Measurements from ENCODE around the gene PCDHA6. TPM values are rescaled to one million over a fixed set of nuclear protein-coding genes. Genes with fewer than 3 reads are reported as not detected.

PCDHA6 gene
- not detected for total RNA-seq (2021; ENCODE audit: unreplicated experiment)
- polyA plus RNA-seq (2012) = 0.01 TPM in 1 of 2 replicates, not detected in the other
- not detected for Bru-seq, nascent RNA
- BruChase-seq, experiment 1, labeled RNA remaining after a 6-hour chase = not detected
- BruChase-seq, experiment 2, labeled RNA remaining after a 2-hour chase = not detected
- long read RNA-seq = 0 reads

- Histone ChIP-seq H3K79me2 (ENCODE audit: insufficient read depth, low read length) (no peaks in the 10 kb centered on the region), H2AFZ (ENCODE audit: low read depth, low read length, poor library complexity, severe bottlenecking) (no peak within 1 kb of the TSS), H3K4me2 (ENCODE audit: low read length) (no peak within 1 kb of the TSS), H3K9me3 (ENCODE audit: control insufficient read depth in 1 of 2, insufficient read depth in 1 of 2, low read depth in 1 of 2, low read length in 2 of 2) (no peaks in the 10 kb centered on the region), H3K9ac (ENCODE audit: low read length) (no peak within 1 kb of the TSS), H3K36me3 (ENCODE audit: control insufficient read depth in 1 of 2, insufficient read depth in 2 of 2, low read length in 2 of 2) (no peaks in the 10 kb centered on the region), H3K4me3 (replicated peaks in 1 of 2; ENCODE audit: low read depth in 1 of 2, low read length in 2 of 2) (no peak within 1 kb of the TSS), H3K9me2 (ENCODE audit: insufficient read depth) (no peaks in the 10 kb centered on the region; the same call in 1 of the 2 replicates), H4K20me1 (ENCODE audit: insufficient read depth) (no peaks in the 10 kb centered on the region), H3K27me3 (ENCODE audit: insufficient read depth, low read length) (no peaks in the 10 kb centered on the region), H3K4me1 (ENCODE audit: control insufficient read depth in 1 of 2, insufficient read depth in 2 of 2, low read length in 2 of 2) (no peaks in the 10 kb centered on the region), H3K27ac (ENCODE audit: low read depth, low read length) (no peak within 1 kb of the TSS)
- intact Hi-C loops (cut with micrococcal nuclease) = no loop called here
- TF ChIP-seq EZH2 (IDR thresholded peaks at IDR 0.05) (no peak), RAD21 (IDR thresholded peaks at IDR 0.05; ENCODE audit: low read depth) (no peak), FOSL1 (IDR thresholded peaks at IDR 0.05; ENCODE audit: low read depth) (no peak), POLR2A (IDR thresholded peaks at IDR 0.05; ENCODE audit: borderline replicate concordance, extremely low read depth, insufficient read depth, insufficient read length) (no peak), REST (IDR thresholded peaks at IDR 0.05; ENCODE audit: low read depth) (no peak)
- no peak for DNase-seq (ENCODE audit: low read depth, low spot score)
- RAD21 ChIA-PET (ENCODE audit: low non-redundant PET in 1 of 2, low total read pairs in 2 of 2, uncharacterized antibody in 2 of 2, unreplicated experiment in 2 of 2) = no interaction called here
- CTCF ChIA-PET = no interaction called here
- POLR2A ChIA-PET = no interaction called here
- no peak for ATAC-seq
- no TSS peak for BruUV-seq (replicated peaks)
Measured at GRCh38 chr5:140827704-140828361, at the start of gene PCDHA6. Gene PCDHA6 (plus strand): TSS chr5:140827960. CDS start chr5:140828092, 132 bp downstream.

- Histone ChIP-seq H2AFZ (ENCODE audit: low read depth, low read length, poor library complexity, severe bottlenecking) (no peak overlapping the region), H3K27ac (ENCODE audit: low read depth, low read length) (no peak overlapping the region), H3K36me3 (ENCODE audit: control insufficient read depth in 1 of 2, insufficient read depth in 2 of 2, low read length in 2 of 2) (no peaks in the 10 kb centered on the region), H3K9me2 (ENCODE audit: insufficient read depth) (no peaks in the 10 kb centered on the region), H3K4me1 (ENCODE audit: control insufficient read depth in 1 of 2, insufficient read depth in 2 of 2, low read length in 2 of 2) (no peaks in the 10 kb centered on the region), H3K9me3 (ENCODE audit: control insufficient read depth in 1 of 2, insufficient read depth in 1 of 2, low read depth in 1 of 2, low read length in 2 of 2) (peaks cover 0 to 5% of the 10 kb centered on the region in 2 experiments; a peak in 2 of 4 replicates), H3K4me3 (replicated peaks in 1 of 2; ENCODE audit: low read depth in 1 of 2, low read length in 2 of 2) (no peak overlapping the region), H3K4me2 (ENCODE audit: low read length) (no peak overlapping the region), H3K9ac (ENCODE audit: low read length) (no peak overlapping the region), H3K27me3 (ENCODE audit: insufficient read depth, low read length) (no peaks in the 10 kb centered on the region), H3K79me2 (ENCODE audit: insufficient read depth, low read length) (no peaks in the 10 kb centered on the region), H4K20me1 (ENCODE audit: insufficient read depth) (no peaks in the 10 kb centered on the region)
- no TSS peak for BruUV-seq (replicated peaks)
- ChIA-PET RAD21 (ENCODE audit: low non-redundant PET in 1 of 2, low total read pairs in 2 of 2, uncharacterized antibody in 2 of 2, unreplicated experiment in 2 of 2) (no interaction called here), CTCF (no interaction called here), POLR2A (no interaction called here)
- DNase-seq (ENCODE audit: low read depth, low spot score) (no peak), ATAC-seq (no peak)
- intact Hi-C loops (cut with micrococcal nuclease) = no loop called here
- TF ChIP-seq YY1 (IDR thresholded peaks at IDR 0.05; ENCODE audit: extremely low read depth, insufficient replicate concordance, low read depth, low read length) (no peak), CTCF (IDR thresholded peaks at IDR 0.05 in 2 of 3, conservative IDR thresholded peaks at IDR 0.05 in 1 of 3; ENCODE audit: borderline replicate concordance in 1 of 3, insufficient read depth in 1 of 3, low read depth in 2 of 3, low read length in 2 of 3) (no peak), FOSL1 (IDR thresholded peaks at IDR 0.05; ENCODE audit: low read depth) (no peak), REST (IDR thresholded peaks at IDR 0.05; ENCODE audit: low read depth) (no peak), POLR2AphosphoS5 (IDR thresholded peaks at IDR 0.05; ENCODE audit: low read depth, low read length) (no peak), JUND (IDR thresholded peaks at IDR 0.05) (no peak)
Measured at GRCh38 chr5:140780512-140780911, 47.2 kb upstream of the PCDHA6 start.
